NCI-H2081 (cell line): ENCODE measurements around the gene IL7R.

Experiments used
- DNase-seq, 2 experiments: peaks; one replicate each; lab custom pipeline; 2025; lab: John Stamatoyannopoulos, UW

IL7R gene, protein sequence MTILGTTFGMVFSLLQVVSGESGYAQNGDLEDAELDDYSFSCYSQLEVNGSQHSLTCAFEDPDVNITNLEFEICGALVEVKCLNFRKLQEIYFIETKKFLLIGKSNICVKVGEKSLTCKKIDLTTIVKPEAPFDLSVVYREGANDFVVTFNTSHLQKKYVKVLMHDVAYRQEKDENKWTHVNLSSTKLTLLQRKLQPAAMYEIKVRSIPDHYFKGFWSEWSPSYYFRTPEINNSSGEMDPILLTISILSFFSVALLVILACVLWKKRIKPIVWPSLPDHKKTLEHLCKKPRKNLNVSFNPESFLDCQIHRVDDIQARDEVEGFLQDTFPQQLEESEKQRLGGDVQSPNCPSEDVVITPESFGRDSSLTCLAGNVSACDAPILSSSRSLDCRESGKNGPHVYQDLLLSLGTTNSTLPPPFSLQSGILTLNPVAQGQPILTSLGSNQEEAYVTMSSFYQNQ

DNA sequence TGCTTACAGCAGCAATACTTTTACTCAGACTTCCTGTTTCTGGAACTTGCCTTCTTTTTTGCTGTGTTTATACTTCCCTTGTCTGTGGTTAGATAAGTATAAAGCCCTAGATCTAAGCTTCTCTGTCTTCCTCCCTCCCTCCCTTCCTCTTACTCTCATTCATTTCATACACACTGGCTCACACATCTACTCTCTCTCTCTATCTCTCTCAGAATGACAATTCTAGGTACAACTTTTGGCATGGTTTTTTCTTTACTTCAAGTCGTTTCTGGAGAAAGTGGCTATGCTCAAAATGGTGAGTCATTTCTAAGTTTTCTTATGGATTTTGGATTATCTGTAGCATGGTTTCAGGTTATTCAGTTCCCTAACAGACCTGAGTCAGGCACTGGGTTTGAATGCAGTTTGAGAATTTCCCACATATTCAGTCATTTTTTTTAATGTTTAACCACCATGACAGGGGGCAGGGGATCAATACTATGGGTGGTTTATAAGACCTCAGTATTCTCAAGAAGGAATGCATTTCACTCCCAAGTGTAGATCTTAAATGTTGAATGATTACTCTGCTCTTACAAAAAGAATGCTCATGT, at the start of gene IL7R:
TSS of gene IL7R (plus strand) at position 127 of the 587 bp plus-strand sequence. CDS start at position 214, 87 bp downstream.
- DNase-seq = no peak

GRCh38 chr5:35810601-35811000, 46.1 kb upstream of the IL7R start:
- DNase-seq = peak in 1 of 2 experiments; percentile 28

DNA sequence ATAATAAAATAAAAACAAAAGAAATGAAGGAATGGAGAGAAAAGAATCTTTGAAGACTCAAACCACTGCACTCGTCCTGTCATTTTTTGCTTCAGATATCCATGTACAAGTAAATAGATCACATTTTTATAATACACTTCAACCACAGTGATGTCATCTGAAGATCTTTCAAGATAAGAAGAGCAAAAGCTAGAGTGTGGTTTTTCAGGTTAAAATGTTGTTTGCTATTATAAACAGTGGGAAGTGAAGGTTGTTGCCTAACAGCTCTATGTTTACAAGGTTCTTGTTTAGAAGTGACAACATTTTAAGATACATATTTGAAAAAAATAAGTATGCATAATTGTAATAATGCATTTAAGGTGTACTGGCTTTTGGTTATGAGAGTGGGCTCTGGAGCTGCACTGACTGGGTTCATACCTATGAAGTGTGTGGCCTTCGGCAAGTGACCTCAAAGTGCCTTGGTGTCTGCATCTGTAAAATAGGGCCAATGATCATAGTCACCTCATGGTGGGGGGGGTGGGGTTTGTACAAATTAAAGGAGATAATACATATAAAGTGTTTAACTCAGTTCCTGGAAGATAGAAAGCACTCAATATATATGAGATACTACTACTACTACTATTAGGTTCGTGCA, 45.5 kb upstream of the IL7R start:
- no peak for DNase-seq

DNA sequence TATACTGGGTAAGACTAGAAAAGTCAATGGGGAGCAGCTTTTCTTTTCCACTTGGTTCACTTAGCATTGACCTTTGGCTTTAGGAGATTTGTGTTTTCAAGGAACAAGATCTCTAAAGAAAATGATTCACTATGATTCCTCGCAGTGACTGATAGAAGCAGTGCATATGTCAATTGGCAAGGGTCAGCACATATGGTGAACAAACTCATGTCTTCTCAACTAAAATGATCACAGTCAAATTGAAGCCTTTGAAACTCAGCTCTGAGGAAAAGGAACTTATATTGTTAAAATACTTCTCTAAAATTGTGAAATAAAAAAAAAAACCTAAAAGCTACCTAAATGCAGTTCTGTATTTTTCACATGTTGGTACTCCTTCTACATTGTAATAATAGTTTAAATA, 43.2 kb upstream of the IL7R start:
- DNase-seq = no peak

DNA sequence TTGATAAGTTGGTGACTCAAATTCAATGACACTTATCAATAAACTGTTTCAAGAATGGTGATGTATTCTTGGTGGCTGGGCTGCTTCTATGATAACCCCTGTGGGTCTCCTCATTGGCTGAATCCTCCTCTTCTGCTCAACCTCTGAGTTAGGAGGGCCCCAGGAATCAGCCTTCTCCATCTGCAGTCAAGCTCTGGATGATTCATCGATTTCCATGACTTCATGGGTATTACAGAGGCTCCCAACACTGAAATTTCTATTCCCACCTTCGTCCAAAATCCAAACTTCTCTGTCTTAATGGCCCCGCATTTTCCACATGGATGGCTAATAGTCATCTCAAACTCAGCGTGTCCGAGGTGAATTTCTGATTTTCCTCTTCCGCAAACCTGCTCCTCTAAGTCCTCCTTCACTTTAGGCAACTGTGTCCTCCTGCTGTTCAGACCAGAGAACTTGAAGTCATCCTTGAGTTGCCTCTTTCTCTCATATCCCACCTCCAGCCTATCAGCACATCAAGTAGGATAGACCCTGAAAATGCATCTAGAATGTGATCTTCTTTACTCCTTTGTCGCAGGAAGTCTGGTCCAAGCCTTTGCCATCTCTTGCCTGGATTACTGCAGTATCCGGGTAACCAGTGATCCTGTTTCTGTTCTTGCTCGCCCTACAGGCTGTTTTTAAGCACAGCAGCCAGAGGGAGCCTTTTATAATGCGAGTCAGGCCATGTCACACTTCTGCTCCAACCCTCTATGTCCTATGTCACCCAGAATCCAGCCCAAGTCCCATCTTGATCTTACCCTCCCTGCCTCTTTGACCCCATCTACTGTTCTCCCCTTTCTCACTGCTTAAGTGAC, 41.4 kb upstream of the IL7R start:
- peak; percentile 47 to 56 for DNase-seq

DNA sequence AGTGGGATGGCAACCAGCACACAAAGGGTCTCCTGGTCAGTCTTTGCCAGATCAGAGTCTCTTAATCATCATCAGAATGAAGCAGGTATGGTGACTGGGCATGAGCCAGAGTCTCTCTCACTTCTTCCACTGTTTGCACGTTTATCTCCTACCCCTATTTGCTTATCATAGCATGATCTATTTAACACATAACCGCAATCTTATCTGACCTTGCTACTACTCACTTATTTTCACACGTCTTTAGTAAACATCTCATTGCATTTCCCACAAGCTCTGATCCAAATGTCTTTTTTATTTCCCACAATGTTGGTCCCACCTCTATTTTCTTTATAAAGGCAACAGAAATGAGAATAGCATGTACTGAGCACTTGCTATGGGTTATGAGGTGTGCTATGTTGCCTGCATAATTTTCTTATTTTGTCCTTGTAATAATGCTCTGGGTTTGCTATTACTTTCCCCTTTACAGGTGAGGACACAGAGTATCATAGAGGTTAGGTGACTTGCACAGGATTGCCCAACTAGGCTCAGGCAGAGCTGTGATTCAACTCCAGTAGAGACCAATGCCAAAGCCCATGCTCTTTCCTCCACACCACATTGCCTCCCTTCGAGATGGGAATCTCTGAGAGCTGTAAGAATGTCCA, 39.7 kb upstream of the IL7R start:
- DNase-seq = no peak

DNA sequence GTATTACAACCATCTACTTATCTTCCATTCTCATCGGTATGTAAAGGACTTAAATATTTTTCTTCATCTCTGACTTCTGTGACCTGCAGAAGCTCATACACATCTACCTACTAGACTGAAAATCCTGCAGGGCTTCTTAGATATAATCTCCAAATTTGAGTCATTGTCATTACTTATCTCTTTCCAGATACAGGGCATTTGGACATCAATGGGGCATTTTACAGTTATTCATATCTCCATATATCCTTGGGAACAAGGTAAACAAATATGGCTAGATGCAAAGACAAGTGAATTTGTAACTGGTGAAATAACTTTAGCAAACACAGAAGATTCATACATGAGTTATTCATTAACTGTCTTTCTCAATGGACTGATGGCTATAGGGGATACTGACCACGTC, 37.7 kb upstream of the IL7R start:
- no peak for DNase-seq

DNA sequence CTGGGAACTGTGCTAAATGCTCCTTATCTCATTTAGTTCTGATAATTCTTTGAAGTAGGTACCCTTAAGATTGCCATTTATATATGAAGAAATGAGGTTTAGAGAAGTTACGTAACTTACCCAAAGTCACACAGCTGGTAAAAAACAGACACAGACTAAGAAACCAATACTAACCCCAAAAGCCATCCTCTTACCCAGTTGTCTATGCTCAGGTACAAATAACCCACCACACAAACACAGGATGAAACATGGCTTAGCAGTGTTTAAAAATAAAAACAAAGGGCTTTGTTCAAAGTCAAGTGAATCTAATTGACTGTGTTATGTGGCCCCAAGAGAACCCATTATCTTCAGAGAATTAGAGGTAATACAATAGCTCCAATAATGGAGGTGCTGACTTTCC, 37.0 kb upstream of the IL7R start:
- no peak for DNase-seq

GRCh38 chr5:35820735-35821134, 36.0 kb upstream of the IL7R start:
- no peak for DNase-seq

DNA sequence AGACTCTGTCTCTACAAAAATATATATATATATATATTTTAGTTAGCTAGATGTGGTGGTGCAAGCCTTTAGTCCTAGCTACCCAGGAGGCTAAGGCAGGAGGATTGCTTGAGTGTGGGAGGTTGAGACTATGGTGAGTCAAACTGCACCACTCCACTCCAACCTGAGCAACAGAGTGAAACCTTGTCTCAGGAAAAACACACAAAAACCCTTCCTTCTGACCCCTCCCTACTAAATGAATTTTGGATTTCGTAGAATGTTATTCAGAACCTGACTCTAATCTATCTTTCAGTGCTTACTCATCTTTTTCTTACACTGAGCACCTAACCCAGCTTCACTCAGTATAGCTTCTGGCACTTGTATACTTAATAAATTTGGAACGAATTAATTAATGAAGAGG, 35.2 kb upstream of the IL7R start:
- no peak for DNase-seq

- no peak for DNase-seq
Observed at GRCh38 chr5:35822511-35822910, 34.2 kb upstream of the IL7R start.

DNA sequence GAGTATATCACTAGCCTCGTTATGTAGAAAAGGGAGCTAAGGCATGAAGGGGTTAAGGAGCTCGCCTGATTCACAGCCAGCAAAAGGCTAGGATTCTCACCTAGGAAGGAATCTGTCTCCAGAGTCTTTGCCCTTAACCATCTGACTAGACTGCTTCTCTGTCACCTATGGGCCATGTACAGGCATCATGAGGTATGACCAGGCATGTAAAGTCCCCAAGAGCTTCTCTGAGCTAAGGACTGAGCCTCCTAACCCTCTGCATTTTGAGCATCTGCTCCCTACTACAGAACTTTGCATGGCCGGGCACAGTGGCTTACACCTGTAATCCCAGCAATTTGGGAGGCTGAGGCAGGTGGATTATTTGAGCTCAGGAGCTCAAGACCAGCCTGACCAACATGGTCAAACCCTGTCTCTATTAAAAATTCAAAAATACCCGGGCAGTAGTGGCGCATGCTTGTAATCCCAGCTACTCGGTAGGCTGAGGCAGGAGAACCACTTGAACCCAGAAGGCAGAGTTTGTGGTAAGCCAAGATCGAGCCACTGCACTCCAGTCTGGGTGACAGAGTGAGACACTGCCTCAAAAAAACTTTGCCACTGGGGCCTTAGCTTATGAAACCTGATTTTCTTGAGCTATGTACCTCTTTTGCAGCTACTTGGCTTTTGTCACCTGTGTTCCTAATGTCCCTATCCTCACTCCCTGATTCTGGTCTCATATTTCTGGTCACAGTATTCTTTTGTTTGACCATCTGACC, 33.2 kb upstream of the IL7R start:
- DNase-seq = no peak

GRCh38 chr5:35826056-35826455, 30.6 kb upstream of the IL7R start:
- no peak for DNase-seq

DNA sequence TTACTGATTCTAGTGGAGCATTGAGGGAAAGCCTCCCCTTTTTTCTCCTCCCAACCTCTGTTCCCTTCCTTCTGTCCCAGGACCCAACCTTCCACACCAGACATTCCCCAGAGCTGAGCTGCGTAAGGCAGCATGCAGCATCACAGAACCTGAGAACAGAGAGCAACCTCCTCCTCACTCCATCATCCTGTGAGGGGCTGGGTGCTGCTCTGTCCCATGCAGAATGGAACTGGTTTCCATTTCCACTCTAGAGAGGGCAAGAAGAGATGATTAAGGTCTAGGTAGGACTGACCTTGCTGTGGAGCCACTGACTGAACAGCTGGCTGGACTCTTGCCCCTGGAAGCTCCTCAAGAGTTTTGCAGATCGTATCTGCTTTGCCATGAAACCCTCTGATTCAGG, 30.1 kb upstream of the IL7R start:
- DNase-seq = no peak

DNA sequence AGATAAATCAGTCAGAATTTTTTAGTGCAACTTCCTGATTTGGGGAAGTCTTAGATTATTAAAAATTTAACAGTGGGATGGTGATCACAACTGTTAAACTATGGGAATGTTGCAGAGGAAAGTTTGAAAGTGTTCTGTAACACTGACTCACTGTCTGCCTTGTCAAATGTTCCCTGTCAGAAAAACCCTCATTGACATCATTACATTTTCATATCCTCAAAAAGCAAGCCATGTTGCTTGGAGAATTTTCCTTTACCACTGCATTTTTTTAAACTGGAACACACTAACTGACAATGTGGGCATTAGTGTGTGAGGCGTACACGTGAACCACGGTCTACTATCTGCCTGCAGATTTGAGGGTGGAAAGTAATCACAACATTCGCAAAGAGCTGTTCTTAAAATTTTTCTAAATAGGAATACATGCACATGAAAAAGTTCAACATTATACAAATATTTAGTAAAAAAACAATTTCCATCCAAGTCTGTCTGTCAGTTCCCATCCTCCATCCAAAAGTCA, 28.6 kb upstream of the IL7R start:
- DNase-seq = no peak

- DNase-seq = no peak
Observed at GRCh38 chr5:35830587-35830986, 26.1 kb upstream of the IL7R start.

DNA sequence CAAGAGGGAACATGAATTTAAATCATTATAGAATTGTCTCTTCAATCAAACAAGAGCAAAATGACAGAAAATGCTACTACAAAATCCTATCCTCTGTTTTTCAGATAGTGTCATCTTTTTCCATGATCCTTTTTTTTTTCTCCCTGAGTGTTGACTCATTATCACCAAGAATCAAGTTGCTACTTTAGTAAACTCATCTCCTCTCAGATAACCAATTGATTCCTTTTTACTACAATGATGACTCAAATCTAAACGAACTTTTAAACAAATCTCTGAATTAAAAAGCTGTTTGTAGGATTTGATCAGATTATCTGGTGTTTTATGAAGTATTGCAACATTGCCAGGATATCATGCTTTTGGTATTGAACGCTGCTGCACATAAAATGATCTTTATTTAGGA, 23.9 kb upstream of the IL7R start:
- no peak for DNase-seq

DNA sequence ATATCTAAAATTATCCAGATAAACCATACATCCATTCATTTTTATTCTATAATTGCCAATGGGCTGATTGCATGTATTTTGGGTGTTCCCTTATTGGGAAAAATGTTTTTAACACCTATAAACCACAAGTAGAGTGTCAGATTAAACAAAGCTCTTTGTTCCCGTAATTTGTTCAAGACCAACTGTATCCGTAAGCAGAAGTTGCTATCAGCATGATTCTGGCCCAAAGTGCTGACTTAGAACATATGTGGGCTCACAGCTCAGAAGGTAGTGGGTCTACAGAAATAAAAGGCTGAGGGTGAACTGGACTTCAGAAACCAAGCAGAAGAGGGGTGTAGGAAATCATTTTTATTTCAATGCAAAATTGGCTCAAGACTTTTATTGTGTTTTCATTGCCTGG, 23.5 kb upstream of the IL7R start:
- DNase-seq = no peak

- no peak for DNase-seq
Observed at GRCh38 chr5:35835796-35836742, 20.6 kb upstream of the IL7R start.
